GM12878 (cell line): ENCODE results near the gene BTF3L4. TPM values are rescaled to one million over a fixed set of nuclear protein-coding genes. Genes with fewer than 3 reads are reported as not detected.

Source experiments
- ATF2 ChIP-seq: IDR thresholded peaks from 2 replicates; pipeline ENCODE4 v1.6.1; 2012; ENCODE audit warnings: low read length, inconsistent platforms
- BCL3 ChIP-seq: IDR thresholded peaks from 2 replicates; pipeline ENCODE4 v1.6.1; 2011; ENCODE audit warnings: borderline replicate concordance, low read depth, mild to moderate bottlenecking, moderate library complexity, low read length; ENCODE audit not compliant: insufficient read depth, poor library complexity, severe bottlenecking
- BMI1 ChIP-seq: fragments of 450-650 bp; IDR thresholded peaks from 2 replicates; pipeline ENCODE4 v1.6.1; 2016; ENCODE audit warnings: mild to moderate bottlenecking, moderate library complexity, borderline replicate concordance
- CREM ChIP-seq: IDR thresholded peaks from 2 replicates; pipeline ENCODE4 v1.6.1; 2014; ENCODE audit warnings: antibody characterized with exemption, low read depth
- ESRRA ChIP-seq: IDR thresholded peaks from 2 replicates; pipeline ENCODE4 v1.6.1; 2012; ENCODE audit warnings: mild to moderate bottlenecking, low read length, improper control_type of control experiment
- FOXK2 ChIP-seq: fragments of 450-650 bp; IDR thresholded peaks from 2 replicates; pipeline ENCODE4 v1.6.1; 2017; ENCODE audit warnings: mild to moderate bottlenecking, moderate library complexity
- MXI1 ChIP-seq: fragments of 150-350 bp; IDR thresholded peaks from 2 replicates; pipeline ENCODE4 v1.6.1; 2011; ENCODE audit warnings: low read depth, mild to moderate bottlenecking, inconsistent platforms, low read length, improper control_type of control experiment
- NFXL1 ChIP-seq: fragments of 450-650 bp; IDR thresholded peaks from 2 replicates; pipeline ENCODE4 v1.6.1; 2017; ENCODE audit warnings: antibody characterized with exemption, mild to moderate bottlenecking, borderline replicate concordance
- NFYB ChIP-seq: IDR thresholded peaks from 2 replicates; pipeline ENCODE4 v1.6.1; 2011; ENCODE audit warnings: low read depth, mild to moderate bottlenecking, low read length, improper control_type of control experiment, moderate library complexity; ENCODE audit not compliant: insufficient read depth
- NKRF ChIP-seq: fragments of 450-650 bp; conservative IDR thresholded peaks from 2 replicates; pipeline ENCODE4 v1.6.1; 2017; ENCODE audit warnings: mild to moderate bottlenecking, moderate library complexity
- PKNOX1 ChIP-seq: fragments of 450-650 bp; IDR thresholded peaks from 2 replicates; pipeline ENCODE4 v1.6.1; 2016; ENCODE audit warnings: mild to moderate bottlenecking
- POLR2A ChIP-seq: IDR thresholded peaks from 2 replicates; pipeline ENCODE4 v1.6.1; 2011; ENCODE audit warnings: low read depth, mild to moderate bottlenecking, low read length
- SMARCA5 ChIP-seq: fragments of 450-650 bp; IDR thresholded peaks from 2 replicates; pipeline ENCODE4 v1.6.1; 2017; ENCODE audit warnings: mild to moderate bottlenecking
- SMC3 ChIP-seq: IDR thresholded peaks from 2 replicates; pipeline ENCODE4 v1.6.1; 2011; ENCODE audit warnings: low read length, improper control_type of control experiment, borderline replicate concordance
- SUPT20H ChIP-seq: IDR thresholded peaks from 2 replicates; pipeline ENCODE4 v1.6.1; 2011; ENCODE audit warnings: low read depth, mild to moderate bottlenecking, low read length, moderate library complexity, borderline replicate concordance; ENCODE audit not compliant: control insufficient read depth
- TAF1 ChIP-seq: IDR thresholded peaks from 2 replicates; pipeline ENCODE4 v1.6.1; 2011; ENCODE audit warnings: mild to moderate bottlenecking, low read depth, low read length, borderline replicate concordance
- ZBTB33 ChIP-seq: fragments of 450-650 bp; IDR thresholded peaks from 2 replicates; pipeline ENCODE4 v1.6.1; 2017; ENCODE audit warnings: mild to moderate bottlenecking
- ZBTB4 ChIP-seq: fragments of 450-650 bp; formaldehyde crosslinking; IDR thresholded peaks from 2 replicates; pipeline ENCODE4 v1.4.0; 2022; ENCODE audit warnings: mild to moderate bottlenecking, moderate library complexity
- polyA plus RNA-seq, 11 experiments: library from polyadenylated mRNA; depleted of rRNA in 4 of 11; unstranded in 6 of 11; stranded (reverse) in 5 of 11; fragments of >200 nt; fragmentation: Nextera tagmentation in 4 of 11; fragmentation: Illumina TruSeq in 1 of 11; extraction: Ambion mirVana in 4 of 11; extraction: Trizol in 1 of 11; gene quantifications; 1 replicate in 1 of 11; 2 replicates in 10 of 11; pipeline versions ENCODE4 v1.2.1 to v1.2.3, GENCODE V29; 2011 to 2016; ENCODE audit warnings: inconsistent platforms in 2 of 11, missing spikeins in 2 of 11, low read depth in 1 of 11
- total RNA-seq, 4 experiments: library from RNA; depleted of rRNA in 3 of 4; stranded (reverse); fragments of >200 nt in 3 of 4; fragmentation: Illumina TruSeq in 1 of 4; extraction: Trizol in 1 of 4; gene quantifications; 2 replicates each; pipeline versions ENCODE4 v1.2.1 to v1.2.3, GENCODE V29; 2013 to 2021

Gene BTF3L4
- total and polyA plus RNA-seq, 10 of the 15 experiments (the other 5 are each of a cell fraction or from before 2014, with no cell fraction given), result 25.0 to 76.9 (median 66.8) TPM

GRCh38 chr1:52055066-52055865 is 829 bp upstream of the BTF3L4 start, which contains the start of gene TXNDC12 (continued):
- TF ChIP-seq BCL3 (no peak), NFXL1 (no peak), CREM (peak; percentile 72), SMARCA5 (no peak), TAF1 (peak; percentile 37; the same call in 1 of the 2 replicates), POLR2A (peak; percentile 85), MXI1 (no peak), ATF2 (no peak), SUPT20H (no peak), NKRF (peak; percentile 56; the same call in 1 of the 2 replicates), FOXK2 (no peak; the same call in 1 of the 2 replicates), BMI1 (no peak), ZBTB4 (CRISPR knock-in tag) (no peak), ZBTB33 (no peak), PKNOX1 (no peak; the same call in 1 of the 2 replicates), NFYB (no peak), ESRRA (no peak), SMC3 (no peak)
